Measurements from ENCODE around the gene SMYD3. TPM values are rescaled to one million over a fixed set of nuclear protein-coding genes. Genes with fewer than 3 reads are reported as not detected.

Gene SMYD3
- total RNA-seq, 1 experiment from 2014 or later = 29.6 TPM

GRCh38 chr1:246096356-246096755 lies 410.7 kb downstream of the SMYD3 start:
- CTCF ChIA-PET = no interaction called here
- H3K9me3 ChIP-seq (ENCODE audit: insufficient read depth, low read depth) = no peaks in the 10 kb centered on the region
- no peaks in the 10 kb centered on the region for H3K36me3 ChIP-seq (ENCODE audit: low read depth)
- no peak overlapping the region for H3K4me2 ChIP-seq
- no peak overlapping the region for H3K27ac ChIP-seq
- no peaks in the 10 kb centered on the region for H3F3A ChIP-seq (ENCODE audit: insufficient read depth, low read depth)
- H2AFZ ChIP-seq = no peak overlapping the region
- H3K4me3 ChIP-seq = no peak overlapping the region
- H4K20me1 ChIP-seq (ENCODE audit: insufficient read depth) = no peaks in the 10 kb centered on the region
- POLR2A ChIA-PET (ENCODE audit: unreplicated experiment) = no interaction called here
- no peak for DNase-seq
- no peaks in the 10 kb centered on the region for H3K27me3 ChIP-seq (ENCODE audit: insufficient read depth, low read depth)
- H3K79me2 ChIP-seq (ENCODE audit: low read depth) = no peaks in the 10 kb centered on the region
- no peaks in the 10 kb centered on the region for H3K4me1 ChIP-seq (replicated peaks; ENCODE audit: insufficient read depth)
- no peaks in the 10 kb centered on the region for H3K9me2 ChIP-seq (ENCODE audit: insufficient read depth)
- TF ChIP-seq EZH2 (IDR thresholded peaks at IDR 0.05; ENCODE audit: low read depth) = no peak
- no peak for TF ChIP-seq CTCF (conservative IDR thresholded peaks at IDR 0.05)
- intact Hi-C loops (cut with micrococcal nuclease; ENCODE audit: unreplicated experiment) = no loop called here
- BruUV-seq (replicated peaks) = no TSS peak

- no peak overlapping the region for H3K27ac ChIP-seq
- H3K9me2 ChIP-seq (ENCODE audit: insufficient read depth) = no peaks in the 10 kb centered on the region
- POLR2A ChIA-PET (ENCODE audit: unreplicated experiment) = no interaction called here
- H2AFZ ChIP-seq = no peak overlapping the region
- TF ChIP-seq EZH2 (IDR thresholded peaks at IDR 0.05; ENCODE audit: low read depth) (no peak), CTCF (conservative IDR thresholded peaks at IDR 0.05) (no peak)
- BruUV-seq (replicated peaks) = no TSS peak
- no peaks in the 10 kb centered on the region for H3K36me3 ChIP-seq (ENCODE audit: low read depth)
- no peaks in the 10 kb centered on the region for H3K9me3 ChIP-seq (ENCODE audit: insufficient read depth, low read depth)
- intact Hi-C loops (cut with micrococcal nuclease; ENCODE audit: unreplicated experiment) = no loop called here
- no peak overlapping the region for H3K4me3 ChIP-seq
- no peaks in the 10 kb centered on the region for H3K79me2 ChIP-seq (ENCODE audit: low read depth)
- CTCF ChIA-PET = interaction anchor here (0.5 kb wide), 1 partner anchor 340 kb away, joined by 7 read pairs; no protein-coding TSS in a partner anchor
- no peaks in the 10 kb centered on the region for H3F3A ChIP-seq (ENCODE audit: insufficient read depth, low read depth)
- no peak for DNase-seq
- H3K4me1 ChIP-seq (replicated peaks; ENCODE audit: insufficient read depth) = no peaks in the 10 kb centered on the region
- no peaks in the 10 kb centered on the region for H3K27me3 ChIP-seq (ENCODE audit: insufficient read depth, low read depth)
- no peaks in the 10 kb centered on the region for H4K20me1 ChIP-seq (ENCODE audit: insufficient read depth)
- H3K4me2 ChIP-seq = no peak overlapping the region
Measured at GRCh38 chr1:246095443-246095842, 411.6 kb downstream of the SMYD3 start.

GRCh38 chr1:246093230-246093629 lies 413.8 kb downstream of the SMYD3 start:
- ChIA-PET CTCF (no interaction called here), POLR2A (ENCODE audit: unreplicated experiment) (no interaction called here)
- no peak overlapping the region for H3K4me3 ChIP-seq
- no peak overlapping the region for H3K4me2 ChIP-seq
- H3K36me3 ChIP-seq (ENCODE audit: low read depth) = no peaks in the 10 kb centered on the region
- no peak overlapping the region for H2AFZ ChIP-seq
- intact Hi-C loops (cut with micrococcal nuclease; ENCODE audit: unreplicated experiment) = no loop called here
- no peaks in the 10 kb centered on the region for H3K27me3 ChIP-seq (ENCODE audit: insufficient read depth, low read depth)
- no peaks in the 10 kb centered on the region for H3K9me2 ChIP-seq (ENCODE audit: insufficient read depth)
- no peaks in the 10 kb centered on the region for H4K20me1 ChIP-seq (ENCODE audit: insufficient read depth)
- BruUV-seq (replicated peaks) = no TSS peak
- H3K9me3 ChIP-seq (ENCODE audit: insufficient read depth, low read depth) = no peaks in the 10 kb centered on the region
- no peak for DNase-seq
- H3K79me2 ChIP-seq (ENCODE audit: low read depth) = no peaks in the 10 kb centered on the region
- H3K4me1 ChIP-seq (replicated peaks; ENCODE audit: insufficient read depth) = no peaks in the 10 kb centered on the region
- H3K27ac ChIP-seq = no peak overlapping the region
- TF ChIP-seq EZH2 (IDR thresholded peaks at IDR 0.05; ENCODE audit: low read depth) (no peak), CTCF (conservative IDR thresholded peaks at IDR 0.05) (no peak)
- H3F3A ChIP-seq (ENCODE audit: insufficient read depth, low read depth) = no peaks in the 10 kb centered on the region
